Thoracic aorta endothelial cell (primary cell): Measurements from ENCODE around the gene EDAR. TPM values are rescaled to one million over a fixed set of nuclear protein-coding genes. Genes with fewer than 3 reads are reported as not detected.

Source experiments
- small RNA-seq: library from RNA; depleted of rRNA; stranded (forward); fragments of <200 nt; gene quantifications from one replicate; pipeline ENCODE3, GENCODE V24; 2012
- total RNA-seq: library from RNA; depleted of rRNA; stranded (reverse); fragments of >200 nt; gene quantifications from 2 replicates; pipeline ENCODE4 v1.2.3, GENCODE V29; 2012

EDAR gene
- total RNA-seq: not detected in 2 replicates

DNA sequence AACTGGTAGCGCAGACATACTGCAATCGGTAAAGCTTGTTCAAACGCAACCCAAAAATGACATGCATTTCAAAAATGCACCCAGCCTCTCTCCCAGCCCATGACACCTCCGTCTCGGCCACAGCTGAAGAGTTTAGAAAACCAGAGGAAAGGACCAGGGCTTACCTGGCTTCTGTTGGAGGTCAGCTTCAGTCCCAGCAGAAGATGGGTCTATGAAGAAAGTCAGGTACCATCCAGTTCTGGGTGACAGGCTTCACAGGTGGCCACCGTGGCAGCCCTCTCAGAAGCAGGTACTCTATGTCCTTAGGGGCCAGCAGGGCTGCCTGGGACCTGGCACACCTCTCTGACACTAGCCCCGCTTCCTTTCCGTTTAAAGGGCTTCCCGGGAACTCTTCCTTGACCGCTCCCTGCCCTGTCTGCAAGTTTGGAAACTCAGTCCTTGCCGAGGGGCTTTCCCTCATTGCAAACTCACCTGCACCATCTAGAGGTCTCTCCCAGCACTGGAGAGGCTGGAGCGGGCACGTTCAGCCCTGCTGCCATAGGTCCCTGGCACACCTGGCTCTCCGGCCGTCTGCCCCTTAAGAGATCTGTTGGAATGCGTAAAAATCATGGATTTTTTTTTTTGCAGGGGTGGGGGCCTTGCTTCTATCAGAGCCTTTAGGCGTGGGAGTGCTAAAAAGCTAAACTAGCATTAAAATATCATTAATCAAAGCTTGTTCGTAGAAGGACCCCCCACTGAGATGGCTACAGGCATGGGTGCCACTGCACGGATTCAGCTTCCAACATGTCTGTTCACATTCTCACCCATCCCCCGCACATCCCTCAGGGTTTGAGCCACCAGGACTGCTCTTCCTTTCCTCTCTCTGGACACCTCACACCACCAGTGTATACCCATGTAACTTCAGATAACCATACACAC lies at the start of gene EDAR:
EDAR (minus strand) TSS at position 425 of the 918 bp plus-strand sequence. CDS start 58,206 bp downstream, outside the sequence.

Small RNAs within 50 kb of the gene (small RNA-seq; reads per million reads assigned to genes)
- not detected for gene AC073415.1

Other genes with a start within 250 kb of the EDAR start
- gene CCDC138, start 202.4 kb downstream of the EDAR start, total RNA-seq: 14.9 and 20.0 TPM in 2 replicates
- gene SH3RF3, start 140.0 kb upstream of the EDAR start, total RNA-seq: 4.9 and 7.3 TPM in 2 replicates